B cell (primary cell): Measurements from ENCODE around the gene ZP1. TPM values are rescaled to one million over a fixed set of nuclear protein-coding genes. Genes with fewer than 3 reads are reported as not detected.

Experiments used
- ATAC-seq: fragments of 200-7000 bp; cut with Tn5 transposase; one replicate; pipeline ENCODE4 v1.10.0; 2021; ENCODE audit warnings: low read depth, mild to moderate bottlenecking, moderate number of reproducible peaks, moderate library complexity
- CTCF ChIA-PET: fragments of 350-600 bp; sonication (Branson Sonifier 250); formaldehyde crosslinking; loops from one replicate; lab custom pipeline; 2021; ENCODE audit warnings: antibody characterized with exemption, inconsistent platforms; lab: Charles Lee
- POLR2A ChIA-PET: fragments of 350-600 bp; sonication (Branson Sonifier 250); formaldehyde crosslinking; loops from one replicate; lab custom pipeline; 2021; ENCODE audit warnings: antibody characterized with exemption; lab: Charles Lee
- DNase-seq: peaks from one replicate; pipeline ENCODE4 v3.0.0; 2013
- H2AFZ ChIP-seq: 2 replicates; pipeline ENCODE4 v1.6.1; 2012; ENCODE audit warnings: mild to moderate bottlenecking, low read depth, low read length; ENCODE audit not compliant: insufficient read depth, poor library complexity, severe bottlenecking
- H3K27ac ChIP-seq, 2 donors: 1 replicate in 1 of 2; 2 replicates in 1 of 2; pipeline ENCODE4 v1.5.1; 2012 to 2013; ENCODE audit warnings: low read length in 2 of 2, mild to moderate bottlenecking in 2 of 2, moderate library complexity in 1 of 2
- H3K27me3 ChIP-seq, 4 experiments: fragments of 200-600 bp in 1 of 4; sonication (generic) in 1 of 4; replicated peaks in 1 of 4; 1 replicate in 2 of 4; 2 replicates in 2 of 4; pipeline versions ENCODE4 v1.6.1 to v1.7.0; 2013 to 2016; ENCODE audit warnings: low read length in 3 of 4, mild to moderate bottlenecking in 2 of 4, mixed read lengths in 1 of 4, moderate library complexity in 1 of 4; ENCODE audit not compliant: insufficient read depth in 4 of 4, control insufficient read depth in 3 of 4; ENCODE audit errors: control extremely low read depth in 1 of 4
- H3K36me3 ChIP-seq, 2 experiments: replicated peaks in 1 of 2; 1 replicate in 1 of 2; 2 replicates in 1 of 2; pipeline versions ENCODE4 v1.6.1 to v1.7.1; 2013; ENCODE audit warnings: low read length in 1 of 2; ENCODE audit not compliant: insufficient read depth in 2 of 2, control insufficient read depth in 1 of 2; ENCODE audit errors: control extremely low read depth in 1 of 2, extremely low read depth in 1 of 2
- H3K4me1 ChIP-seq, 2 donors: fragments of 200-600 bp in 1 of 2; sonication (generic) in 1 of 2; 1 replicate in 1 of 2; 2 replicates in 1 of 2; pipeline versions ENCODE4 v1.5.1 to v1.6.1; 2013 to 2017; ENCODE audit warnings: low read length in 2 of 2; ENCODE audit not compliant: control insufficient read depth in 2 of 2, insufficient read depth in 2 of 2
- H3K4me2 ChIP-seq: replicated peaks from 2 replicates; pipeline ENCODE3; 2012; ENCODE audit warnings: mild to moderate bottlenecking, low read depth, low read length; ENCODE audit not compliant: poor library complexity, severe bottlenecking
- H3K4me3 ChIP-seq, 5 experiments: fragments of 200-600 bp in 1 of 5; sonication (generic) in 1 of 5; 1 replicate in 3 of 5; 2 replicates in 2 of 5; pipeline versions ENCODE4 v1.5.1 to v1.7.0; 2011 to 2016; ENCODE audit warnings: low read length in 4 of 5, mild to moderate bottlenecking in 4 of 5, low read depth in 2 of 5, control low read depth in 1 of 5, moderate library complexity in 1 of 5; ENCODE audit not compliant: insufficient read depth in 1 of 5; ENCODE audit errors: control extremely low read depth in 1 of 5, extremely low read depth in 1 of 5
- H3K79me2 ChIP-seq: fragments of 200-600 bp; sonication (generic); one replicate; pipeline ENCODE4 v1.6.0; 2016; ENCODE audit warnings: low read length; ENCODE audit not compliant: control insufficient read depth, insufficient read depth
- H3K9ac ChIP-seq: fragments of 200-600 bp; sonication (generic); 2 replicates; pipeline ENCODE4 v1.6.1; 2017; ENCODE audit warnings: mild to moderate bottlenecking, low read length, moderate library complexity
- H3K9me3 ChIP-seq, 3 donors: one replicate each; pipeline versions ENCODE4 v1.6.1 to v1.7.1; 2013; ENCODE audit warnings: low read length in 2 of 3; ENCODE audit not compliant: control insufficient read depth in 2 of 3, insufficient read depth in 1 of 3; ENCODE audit errors: control extremely low read depth in 1 of 3
- H4K20me1 ChIP-seq: 2 replicates; pipeline ENCODE4 v1.6.0; 2012; ENCODE audit warnings: mild to moderate bottlenecking, low read length; ENCODE audit not compliant: insufficient read depth, control insufficient read depth, poor library complexity, severe bottlenecking
- H3K27ac Mint-ChIP-seq: one replicate; pipeline ENCODE4 v1.8.0; 2021; ENCODE audit warnings: mixed read lengths
- H3K27me3 Mint-ChIP-seq: one replicate; pipeline ENCODE4 v1.8.0; 2021; ENCODE audit warnings: mixed read lengths
- H3K4me1 Mint-ChIP-seq: one replicate; pipeline ENCODE4 v1.8.0; 2021; ENCODE audit warnings: mixed read lengths
- H3K4me3 Mint-ChIP-seq: one replicate; pipeline ENCODE4 v1.8.0; 2021; ENCODE audit warnings: mixed read lengths
- H3K9me3 Mint-ChIP-seq: one replicate; pipeline ENCODE4 v1.8.0; 2022; ENCODE audit warnings: mixed read lengths; ENCODE audit not compliant: insufficient read depth
- EZH2 ChIP-seq: IDR thresholded peaks from 2 replicates; pipeline ENCODE4 v1.6.1; 2012; ENCODE audit warnings: borderline replicate concordance, low read depth, mild to moderate bottlenecking, moderate library complexity, low read length; ENCODE audit not compliant: insufficient read depth, poor library complexity, severe bottlenecking
- WGBS: methylation state at CpG from one replicate; pipeline ENCODE4 v1.1.5; 2013; ENCODE audit warnings: missing lambda C conversion rate; ENCODE audit not compliant: insufficient coverage; 5-methylcytosine and 5-hydroxymethylcytosine counted together
- intact Hi-C: fragments of 100-400 bp; cut with micrococcal nuclease; formaldehyde crosslinking; loops from one replicate; pipeline ENCODE4 v1.10.0; 2022
- polyA plus RNA-seq: library from polyadenylated mRNA; depleted of rRNA; stranded (reverse); fragments of >200 nt; gene quantifications from 2 replicates; pipeline ENCODE4 v1.2.3, GENCODE V29; 2012
- total RNA-seq, 2 donors: library from RNA; stranded (reverse); fragments of 120-200 nt in 1 of 2; gene quantifications; 1 replicate in 1 of 2; 2 replicates in 1 of 2; pipeline versions ENCODE4 v1.2.3 to v1.2.4, GENCODE V29; 2013 to 2022
- TF ChIP-seq, protein P1 (sequence below): fragments of 200-600 bp; IDR thresholded peaks from one replicate; pipeline ENCODE4 v1.8.0; 2022; ENCODE audit warnings: antibody characterized with exemption, mild to moderate bottlenecking

ZP1 gene
- total and polyA plus RNA-seq, 2 donors (not counting 1 experiment from before 2014, with no cell fraction given), result 0.06 TPM; not detected in 1

DNA sequence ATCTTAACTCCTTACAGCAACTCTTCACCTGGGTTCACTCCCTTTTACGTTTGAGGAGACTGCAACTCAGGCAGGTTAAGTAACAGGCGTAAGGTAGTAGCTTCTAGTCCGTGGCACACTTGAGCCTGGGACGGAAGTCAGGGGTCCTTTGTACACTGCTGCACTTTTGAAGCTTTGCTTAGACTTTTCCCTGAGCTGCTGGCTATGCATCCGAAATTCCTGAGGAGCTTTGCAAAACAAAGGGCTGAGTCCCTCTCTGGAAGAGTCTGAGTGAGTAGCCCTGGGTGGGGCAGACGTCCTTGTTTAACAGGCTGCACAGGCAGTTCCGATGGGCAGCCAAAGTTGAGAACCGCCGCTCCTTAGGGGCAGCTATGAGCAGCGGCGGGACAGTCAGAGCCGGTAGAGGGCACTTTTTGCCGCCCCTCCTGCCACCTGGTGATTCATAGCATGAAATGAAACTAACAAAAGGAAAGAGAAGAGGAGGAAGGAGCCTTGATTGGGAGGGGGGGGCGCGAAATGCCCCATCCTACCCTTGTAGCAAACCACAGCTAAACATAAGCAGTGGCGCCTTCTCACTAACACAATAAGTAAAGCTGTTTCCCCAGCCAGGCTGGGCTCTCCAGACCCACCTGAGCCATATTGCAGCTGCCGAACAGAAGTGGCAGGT, 48.0 kb downstream of the ZP1 start:
- Mint-ChIP-seq H3K27ac (peak overlapping the region; percentile 97), H3K4me1 (peaks cover 75% of the 10 kb centered on the region), H3K4me3 (peak overlapping the region; percentile 97), H3K9me3 (no peaks in the 10 kb centered on the region), H3K27me3 (no peaks in the 10 kb centered on the region)
- TF ChIP-seq, protein P1, sequence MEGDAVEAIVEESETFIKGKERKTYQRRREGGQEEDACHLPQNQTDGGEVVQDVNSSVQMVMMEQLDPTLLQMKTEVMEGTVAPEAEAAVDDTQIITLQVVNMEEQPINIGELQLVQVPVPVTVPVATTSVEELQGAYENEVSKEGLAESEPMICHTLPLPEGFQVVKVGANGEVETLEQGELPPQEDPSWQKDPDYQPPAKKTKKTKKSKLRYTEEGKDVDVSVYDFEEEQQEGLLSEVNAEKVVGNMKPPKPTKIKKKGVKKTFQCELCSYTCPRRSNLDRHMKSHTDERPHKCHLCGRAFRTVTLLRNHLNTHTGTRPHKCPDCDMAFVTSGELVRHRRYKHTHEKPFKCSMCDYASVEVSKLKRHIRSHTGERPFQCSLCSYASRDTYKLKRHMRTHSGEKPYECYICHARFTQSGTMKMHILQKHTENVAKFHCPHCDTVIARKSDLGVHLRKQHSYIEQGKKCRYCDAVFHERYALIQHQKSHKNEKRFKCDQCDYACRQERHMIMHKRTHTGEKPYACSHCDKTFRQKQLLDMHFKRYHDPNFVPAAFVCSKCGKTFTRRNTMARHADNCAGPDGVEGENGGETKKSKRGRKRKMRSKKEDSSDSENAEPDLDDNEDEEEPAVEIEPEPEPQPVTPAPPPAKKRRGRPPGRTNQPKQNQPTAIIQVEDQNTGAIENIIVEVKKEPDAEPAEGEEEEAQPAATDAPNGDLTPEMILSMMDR, result peak; percentile 55
- no peak for TF ChIP-seq EZH2
- Histone ChIP-seq H3K27ac (peak overlapping the region; percentile 87 to 96), H3K4me3 (peak overlapping the region; percentile 61 to 100 (median 90)), H3K4me2 (peak overlapping the region; percentile 96), H3K36me3 (peaks cover 0 to 16% of the 10 kb centered on the region in 2 experiments), H4K20me1 (peaks cover 41% of the 10 kb centered on the region), H3K4me1 (peaks cover 65 to 87% of the 10 kb centered on the region in 2 donors), H3K79me2 (peaks cover 62% of the 10 kb centered on the region), H3K9ac (peak overlapping the region; percentile 89), H3K27me3 (no peaks in the 10 kb centered on the region), H2AFZ (peak overlapping the region; percentile 95), H3K9me3 (no peaks in the 10 kb centered on the region)
- WGBS, result 1% methylated on average over 10 of the region's 17 CpGs
- intact Hi-C loops, result loop anchor here (1.0 to 10.0 kb wide), 9 partner anchors 9 to 1251 kb away; partner anchors contain the start of genes FTH1, PATL1, PRPF19 and SLC15A3
- CTCF ChIA-PET, result interaction anchor here (0.6 to 11.8 kb wide), 26 partner anchors 8 to 446 kb away, joined by 3 to 129 read pairs (median 8); partner anchors contain the start of genes CYB561A3, PRPF19, SLC15A3 and TMEM132A
- ATAC-seq (peak; percentile 68), DNase-seq (peak; percentile 90)
- POLR2A ChIA-PET, result interaction anchor here (0.6 to 8.3 kb wide), 13 partner anchors 8 to 427 kb away, joined by 3 to 96 read pairs (median 4); partner anchors contain the start of genes CD6, SLC15A3 and TMEM132A
